Measurements from ENCODE around the gene VIM.

DNA sequence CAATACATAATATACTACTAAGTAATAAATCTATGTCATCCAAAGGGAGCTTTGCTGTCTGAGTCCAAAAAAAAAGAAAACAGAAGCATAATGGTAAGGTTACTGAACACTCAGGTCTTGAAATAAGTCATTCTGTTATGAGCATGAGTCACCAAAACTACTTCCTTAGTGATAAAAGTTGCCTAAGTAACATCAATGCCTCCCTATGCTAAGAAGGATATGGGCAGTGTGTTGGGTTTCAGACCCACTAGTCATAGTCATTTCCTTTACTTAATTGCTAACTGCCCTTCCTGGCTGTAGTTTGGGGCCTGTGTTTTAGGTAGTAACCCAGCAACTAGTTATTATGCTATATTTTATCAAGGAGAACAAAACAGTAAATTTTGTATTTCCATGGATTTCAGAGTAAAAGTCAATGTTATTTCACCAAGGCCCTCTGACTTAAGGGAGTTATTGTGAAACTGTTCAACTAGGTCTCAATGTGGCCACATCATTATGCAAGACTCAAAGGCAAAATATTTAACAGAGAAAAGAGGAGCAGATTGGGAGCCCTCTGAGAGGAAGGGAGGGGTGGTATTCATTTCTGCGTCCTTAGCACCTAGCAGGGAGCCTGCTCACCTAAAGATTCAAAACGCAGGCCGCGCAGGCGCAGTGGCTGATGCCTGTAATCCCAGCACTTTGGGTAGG lies 11.7 kb upstream of the VIM start:
- TF ChIP-seq, protein P1, sequence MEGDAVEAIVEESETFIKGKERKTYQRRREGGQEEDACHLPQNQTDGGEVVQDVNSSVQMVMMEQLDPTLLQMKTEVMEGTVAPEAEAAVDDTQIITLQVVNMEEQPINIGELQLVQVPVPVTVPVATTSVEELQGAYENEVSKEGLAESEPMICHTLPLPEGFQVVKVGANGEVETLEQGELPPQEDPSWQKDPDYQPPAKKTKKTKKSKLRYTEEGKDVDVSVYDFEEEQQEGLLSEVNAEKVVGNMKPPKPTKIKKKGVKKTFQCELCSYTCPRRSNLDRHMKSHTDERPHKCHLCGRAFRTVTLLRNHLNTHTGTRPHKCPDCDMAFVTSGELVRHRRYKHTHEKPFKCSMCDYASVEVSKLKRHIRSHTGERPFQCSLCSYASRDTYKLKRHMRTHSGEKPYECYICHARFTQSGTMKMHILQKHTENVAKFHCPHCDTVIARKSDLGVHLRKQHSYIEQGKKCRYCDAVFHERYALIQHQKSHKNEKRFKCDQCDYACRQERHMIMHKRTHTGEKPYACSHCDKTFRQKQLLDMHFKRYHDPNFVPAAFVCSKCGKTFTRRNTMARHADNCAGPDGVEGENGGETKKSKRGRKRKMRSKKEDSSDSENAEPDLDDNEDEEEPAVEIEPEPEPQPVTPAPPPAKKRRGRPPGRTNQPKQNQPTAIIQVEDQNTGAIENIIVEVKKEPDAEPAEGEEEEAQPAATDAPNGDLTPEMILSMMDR (IDR thresholded peaks at IDR 0.05), result no peak
- no peak for TF ChIP-seq EZH2 (IDR thresholded peaks at IDR 0.05; ENCODE audit: borderline replicate concordance, insufficient read depth, low read depth, low read length, poor library complexity, severe bottlenecking)
